ENCODE data around the gene ALDH5A1. TPM values are rescaled to one million over a fixed set of nuclear protein-coding genes. Genes with fewer than 3 reads are reported as not detected.

The ALDH5A1 gene
- total RNA-seq, 2 donors from 2014 or later: 4.4 to 8.2 TPM

DNA sequence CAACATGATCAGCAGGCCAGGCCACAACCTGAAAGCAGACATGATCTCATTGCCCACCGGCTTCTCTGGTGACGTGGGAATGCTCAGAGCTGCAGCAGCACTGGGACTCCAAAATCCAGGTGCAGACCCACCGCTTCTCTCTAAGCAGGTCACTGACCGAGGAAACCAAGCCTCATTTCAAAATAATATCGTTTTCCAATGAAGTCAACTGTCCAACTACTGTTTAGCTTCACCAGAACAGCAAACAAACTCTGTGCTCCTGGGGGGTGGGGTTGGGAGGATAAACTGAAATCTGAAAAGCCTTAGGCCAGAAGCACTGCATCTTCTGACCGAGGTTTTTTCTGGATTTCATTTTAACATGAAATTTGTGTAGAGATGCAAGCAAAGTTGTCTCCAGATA, 5.3 kb upstream of the ALDH5A1 start, which contains the start of gene GPLD1:
TSS of gene GPLD1 (minus strand) at position 109 of the 400 bp plus-strand sequence. CDS start at position 42, 67 bp downstream.
- 87 to 90% methylated on average over 6 of the region's 6 CpGs for WGBS, 2 donors
- H3K27ac ChIP-seq: peak within 1 kb of the TSS in 1 of 4 donors; percentile 8
- TF ChIP-seq CTCF (IDR thresholded peaks at IDR 0.05) (no peak), POLR2A (IDR thresholded peaks at IDR 0.05) (no peak)
- H3K4me1 ChIP-seq: peaks cover 13% of the 10 kb centered on the region
- H3K9me3 ChIP-seq: no peaks in the 10 kb centered on the region
- no peak within 1 kb of the TSS for H3K4me3 ChIP-seq
- intact Hi-C loops (cut with DNase I): no loop called here
- ATAC-seq (no peak), DNase-seq (no peak)
- no peaks in the 10 kb centered on the region for H3K36me3 ChIP-seq (replicated peaks in 1 of 2; ENCODE audit: insufficient read depth in 1 of 2, low read depth in 2 of 2)
- no peaks in the 10 kb centered on the region for H3K27me3 ChIP-seq

DNA sequence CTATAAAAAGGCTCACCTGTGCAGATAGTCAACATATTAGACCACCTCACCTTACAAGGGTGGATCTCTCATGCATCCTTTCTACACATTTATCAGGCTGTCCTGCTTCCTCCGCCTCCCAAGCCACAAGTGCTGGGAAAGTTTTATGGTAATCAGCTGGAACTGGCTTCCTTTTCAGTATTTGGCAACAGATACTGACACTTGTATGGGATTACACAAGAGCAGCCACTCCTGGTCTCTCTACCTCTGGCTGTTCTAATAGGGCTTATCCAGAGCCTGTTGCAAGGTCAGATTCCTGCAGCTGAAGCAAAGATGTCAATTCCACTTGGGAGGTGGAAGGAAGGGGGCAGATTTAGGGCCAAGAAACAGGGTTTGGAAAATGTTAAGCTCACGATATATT, 4.9 kb upstream of the ALDH5A1 start:
- DNase-seq: peak; percentile 25 to 65 (median 46)
- no peak overlapping the region for H3K4me3 ChIP-seq
- peaks cover 14% of the 10 kb centered on the region for H3K4me1 ChIP-seq
- no peaks in the 10 kb centered on the region for H3K36me3 ChIP-seq (replicated peaks in 1 of 2; ENCODE audit: insufficient read depth in 1 of 2, low read depth in 2 of 2)
- intact Hi-C loops (cut with DNase I): no loop called here
- peak overlapping the region in 1 of 4 donors; percentile 8 for H3K27ac ChIP-seq
- H3K9me3 ChIP-seq: no peaks in the 10 kb centered on the region
- no peaks in the 10 kb centered on the region for H3K27me3 ChIP-seq
- TF ChIP-seq POLR2A (IDR thresholded peaks at IDR 0.05): no peak
- no peak for TF ChIP-seq CTCF (IDR thresholded peaks at IDR 0.05)
- ATAC-seq: peak; percentile 63
- WGBS, 2 donors: 21 to 30% methylated on average over 2 of the region's 2 CpGs

- H3K4me3 ChIP-seq: no peak overlapping the region
- H3K9me3 ChIP-seq: no peaks in the 10 kb centered on the region
- peaks cover 18% of the 10 kb centered on the region for H3K4me1 ChIP-seq
- DNase-seq (no peak), ATAC-seq (no peak)
- no peaks in the 10 kb centered on the region for H3K27me3 ChIP-seq
- intact Hi-C loops (cut with DNase I): no loop called here
- TF ChIP-seq POLR2A (IDR thresholded peaks at IDR 0.05): no peak
- TF ChIP-seq CTCF (IDR thresholded peaks at IDR 0.05): no peak
- no peak overlapping the region for H3K27ac ChIP-seq
- WGBS, 2 donors: 86 to 90% methylated on average over 4 of the region's 4 CpGs
- no peaks in the 10 kb centered on the region for H3K36me3 ChIP-seq (replicated peaks in 1 of 2; ENCODE audit: insufficient read depth in 1 of 2, low read depth in 2 of 2)
These were observed 3.8 kb upstream of the ALDH5A1 start for GRCh38 chr6:24490948-24491347.

DNA sequence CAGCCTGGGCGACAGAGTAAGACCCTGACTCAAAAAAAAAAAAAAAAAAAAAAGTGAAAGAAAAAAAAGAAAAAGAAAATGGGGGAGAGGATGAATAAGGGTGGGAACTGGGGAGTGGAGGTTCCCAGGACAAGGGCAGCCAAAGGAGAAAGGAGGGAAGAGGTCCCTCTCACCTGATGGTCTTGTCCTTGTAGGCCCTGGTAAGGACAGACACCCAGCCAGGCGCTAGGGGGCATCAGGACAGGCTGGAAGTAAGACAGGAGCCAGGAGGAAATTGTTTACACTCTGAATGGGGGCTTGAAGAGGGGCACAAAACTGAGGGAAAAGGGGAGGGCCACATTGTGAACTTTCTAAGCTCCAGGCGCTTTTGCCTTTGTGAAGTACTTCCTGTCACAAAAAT, 2.3 kb upstream of the ALDH5A1 start:
- no peak overlapping the region for H3K27ac ChIP-seq
- WGBS, 2 donors: 63 to 83% methylated on average over 2 to 3 of the region's 3 CpGs
- no peaks in the 10 kb centered on the region for H3K27me3 ChIP-seq
- H3K9me3 ChIP-seq: no peaks in the 10 kb centered on the region
- intact Hi-C loops (cut with DNase I): no loop called here
- ATAC-seq (no peak), DNase-seq (peak; percentile 16 to 35 (median 22))
- H3K36me3 ChIP-seq (replicated peaks in 1 of 2; ENCODE audit: insufficient read depth in 1 of 2, low read depth in 2 of 2): no peaks in the 10 kb centered on the region
- peaks cover 22% of the 10 kb centered on the region for H3K4me1 ChIP-seq
- no peak overlapping the region for H3K4me3 ChIP-seq
- TF ChIP-seq CTCF (IDR thresholded peaks at IDR 0.05) (peak in 4 of 7 experiments; percentile 3 to 18 (median 12)), POLR2A (IDR thresholded peaks at IDR 0.05) (no peak)

Measured in body of pancreas (tissue), 4 donors.